MM.1S (cell line): ENCODE measurements around the gene PIK3R5.

Source experiments
- CTCF ChIP-seq: fragments of 300-600 bp; sonication (generic); IDR thresholded peaks from 2 replicates; pipeline ENCODE4 v1.5.1; 2016; ENCODE audit warnings: antibody characterized with exemption, low read length, mixed read lengths
- EZH2phosphoT487 ChIP-seq: fragments of 300-600 bp; sonication (generic); IDR thresholded peaks from 2 replicates; pipeline ENCODE4 v1.6.1; 2018; ENCODE audit warnings: antibody characterized with exemption, low read length

- no peak for TF ChIP-seq CTCF
- no peak for TF ChIP-seq EZH2phosphoT487
Observed at GRCh38 chr17:8985054-8985701, 19.7 kb upstream of the PIK3R5 start.
